C4-2B (cell line): ENCODE results near the gene F13A1.

ENCODE experiments used
- ZFX ChIP-seq: fragments of 450-650 bp; IDR thresholded peaks from 2 replicates; pipeline ENCODE4 v1.6.1; 2017
- TF ChIP-seq, protein P1 (sequence below): fragments of 450-650 bp; conservative IDR thresholded peaks from 2 replicates; pipeline ENCODE4 v1.5.1; 2017; ENCODE audit warnings: mild to moderate bottlenecking

DNA sequence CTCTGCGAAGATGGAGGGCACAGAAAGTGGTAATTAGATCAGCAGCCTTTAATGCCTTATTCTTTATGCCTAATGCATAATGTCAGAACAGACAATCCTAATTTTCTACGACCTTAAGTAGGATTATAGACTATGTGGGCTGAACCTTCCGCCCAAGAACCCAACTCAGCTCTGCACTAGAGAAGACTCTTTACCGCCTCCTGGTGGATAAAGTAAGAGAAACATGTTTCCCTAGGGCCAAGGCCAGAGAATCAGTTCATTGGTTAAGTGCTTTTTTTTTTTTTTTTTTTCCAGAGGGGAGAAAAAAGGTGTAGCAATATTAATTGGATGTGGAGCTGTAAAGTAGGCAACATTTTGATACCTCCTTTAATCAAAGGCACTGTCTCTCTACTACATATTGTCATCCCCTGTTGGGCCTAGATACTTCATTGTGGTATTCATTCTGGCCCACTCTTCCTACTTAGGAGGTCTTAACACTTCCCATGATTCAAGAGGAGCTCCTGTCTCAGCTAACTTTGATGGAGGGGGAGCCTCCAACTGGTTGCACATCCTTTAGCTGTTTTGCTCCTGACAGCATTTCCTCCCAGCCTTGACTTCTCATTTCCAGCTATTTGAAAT is 188.9 kb downstream of the F13A1 start:
- TF ChIP-seq, protein P1, sequence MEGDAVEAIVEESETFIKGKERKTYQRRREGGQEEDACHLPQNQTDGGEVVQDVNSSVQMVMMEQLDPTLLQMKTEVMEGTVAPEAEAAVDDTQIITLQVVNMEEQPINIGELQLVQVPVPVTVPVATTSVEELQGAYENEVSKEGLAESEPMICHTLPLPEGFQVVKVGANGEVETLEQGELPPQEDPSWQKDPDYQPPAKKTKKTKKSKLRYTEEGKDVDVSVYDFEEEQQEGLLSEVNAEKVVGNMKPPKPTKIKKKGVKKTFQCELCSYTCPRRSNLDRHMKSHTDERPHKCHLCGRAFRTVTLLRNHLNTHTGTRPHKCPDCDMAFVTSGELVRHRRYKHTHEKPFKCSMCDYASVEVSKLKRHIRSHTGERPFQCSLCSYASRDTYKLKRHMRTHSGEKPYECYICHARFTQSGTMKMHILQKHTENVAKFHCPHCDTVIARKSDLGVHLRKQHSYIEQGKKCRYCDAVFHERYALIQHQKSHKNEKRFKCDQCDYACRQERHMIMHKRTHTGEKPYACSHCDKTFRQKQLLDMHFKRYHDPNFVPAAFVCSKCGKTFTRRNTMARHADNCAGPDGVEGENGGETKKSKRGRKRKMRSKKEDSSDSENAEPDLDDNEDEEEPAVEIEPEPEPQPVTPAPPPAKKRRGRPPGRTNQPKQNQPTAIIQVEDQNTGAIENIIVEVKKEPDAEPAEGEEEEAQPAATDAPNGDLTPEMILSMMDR: peak; percentile 85
- TF ChIP-seq ZFX: no peak
